Fibroblast of skin of back (primary cell): ENCODE results near the gene CZIB. TPM values are rescaled to one million over a fixed set of nuclear protein-coding genes. Genes with fewer than 3 reads are reported as not detected.

Experiments
- DNase-seq: peaks from one replicate; pipeline ENCODE4 v3.0.0-alpha.2; 2013
- polyA plus RNA-seq, 2 experiments: library from polyadenylated mRNA; unstranded; fragments of 120-200 nt; gene quantifications; one replicate each; pipeline ENCODE4 v1.2.1, GENCODE V29; 2013; ENCODE audit not compliant: insufficient read length in 2 of 2

Gene CZIB
- 39.7 TPM for polyA plus RNA-seq (2013, experiment 1 of 2; ENCODE audit: insufficient read length)
- 47.2 TPM for polyA plus RNA-seq (2013, experiment 2 of 2; ENCODE audit: insufficient read length)

- peak; percentile 91 for DNase-seq
Measured at GRCh38 chr1:53220171-53220961, at the start of gene CZIB. Gene CZIB, minus strand, starts transcription at chr1:53220634. Its CDS starts 59 bp downstream, at chr1:53220575.

GRCh38 chr1:53270107-53270506 is 49.7 kb upstream of the CZIB start:
- DNase-seq: no peak

DNA sequence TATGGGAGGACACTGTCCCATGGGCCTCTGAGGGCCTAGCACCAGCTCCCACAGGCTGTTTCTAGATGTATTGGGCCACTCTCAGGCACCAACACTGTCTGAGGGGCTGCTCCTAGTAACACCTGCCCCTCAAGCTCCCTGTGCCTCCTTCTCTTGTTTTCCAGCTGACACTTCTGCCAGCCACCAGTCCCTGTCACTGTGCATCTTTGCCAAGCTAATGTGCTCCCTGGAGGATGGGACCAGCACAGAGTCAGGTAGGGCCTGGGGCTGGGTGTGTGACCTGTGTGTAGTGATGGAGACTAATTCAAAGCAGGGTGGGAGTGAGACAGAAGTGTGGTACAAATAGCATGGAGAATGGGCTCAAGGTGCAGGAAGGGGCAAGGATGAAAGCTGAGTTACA is 47.3 kb upstream of the CZIB start:
- DNase-seq: no peak

DNA sequence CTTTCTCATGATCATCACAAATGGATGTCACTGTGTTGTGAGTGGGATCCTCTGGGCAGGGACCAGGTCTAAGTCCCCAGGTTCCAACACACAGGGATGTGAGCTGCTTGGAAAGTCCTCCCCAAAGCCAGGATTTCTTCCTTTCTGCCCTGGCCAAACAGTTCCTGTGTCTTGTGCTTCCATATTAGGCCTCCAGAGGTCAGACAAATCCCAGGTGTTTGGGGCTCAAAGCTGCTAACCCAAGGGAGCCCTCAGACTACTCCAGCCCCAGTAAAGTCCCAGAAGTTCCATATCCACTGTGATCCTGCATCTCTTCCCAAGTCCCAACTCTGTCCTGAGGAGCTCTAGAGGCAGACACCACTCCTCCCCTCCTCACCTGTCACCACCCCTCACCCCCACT is 45.6 kb upstream of the CZIB start:
- no peak for DNase-seq

DNA sequence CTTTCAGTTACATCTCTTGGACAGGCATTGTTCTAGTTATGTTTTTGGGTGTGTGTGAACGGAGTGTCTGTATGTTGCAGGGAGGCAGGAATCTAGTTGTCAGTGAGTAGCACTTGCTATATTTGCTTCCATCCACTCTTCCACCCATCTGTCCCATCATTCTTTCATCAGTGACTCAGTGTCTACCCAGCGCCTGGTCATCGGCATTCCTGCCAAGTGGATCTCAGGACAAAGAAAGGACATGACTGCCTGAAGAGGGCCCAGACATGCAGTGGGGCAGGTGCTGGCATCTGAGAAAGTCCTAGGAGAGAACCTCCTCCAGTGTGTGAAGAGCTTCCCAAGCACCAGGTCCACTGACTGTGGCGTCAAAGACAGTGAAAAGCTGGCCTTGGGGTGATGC is 45.1 kb upstream of the CZIB start:
- DNase-seq: no peak

GRCh38 chr1:53264048-53264447 is 43.6 kb upstream of the CZIB start:
- DNase-seq: no peak

DNA sequence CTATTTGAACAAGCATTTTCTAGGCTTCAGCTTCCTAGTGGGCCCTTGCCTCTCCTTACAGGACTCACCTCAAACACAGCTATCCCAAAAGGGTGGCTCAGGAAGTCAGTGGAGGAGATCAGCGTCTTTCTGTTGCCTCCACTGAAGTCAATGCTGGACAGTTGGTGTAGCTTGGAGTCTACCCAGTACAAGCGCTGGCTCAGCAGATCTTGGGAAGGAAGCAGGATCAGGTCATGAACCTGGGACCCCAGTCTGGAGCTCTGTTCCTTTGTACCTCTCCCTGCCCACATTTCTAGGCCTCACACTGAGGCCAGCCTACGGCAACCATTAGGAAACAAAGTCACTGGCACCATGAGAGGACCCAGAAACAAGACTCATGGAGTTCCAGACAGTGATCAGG is 41.6 kb upstream of the CZIB start:
- no peak for DNase-seq

DNA sequence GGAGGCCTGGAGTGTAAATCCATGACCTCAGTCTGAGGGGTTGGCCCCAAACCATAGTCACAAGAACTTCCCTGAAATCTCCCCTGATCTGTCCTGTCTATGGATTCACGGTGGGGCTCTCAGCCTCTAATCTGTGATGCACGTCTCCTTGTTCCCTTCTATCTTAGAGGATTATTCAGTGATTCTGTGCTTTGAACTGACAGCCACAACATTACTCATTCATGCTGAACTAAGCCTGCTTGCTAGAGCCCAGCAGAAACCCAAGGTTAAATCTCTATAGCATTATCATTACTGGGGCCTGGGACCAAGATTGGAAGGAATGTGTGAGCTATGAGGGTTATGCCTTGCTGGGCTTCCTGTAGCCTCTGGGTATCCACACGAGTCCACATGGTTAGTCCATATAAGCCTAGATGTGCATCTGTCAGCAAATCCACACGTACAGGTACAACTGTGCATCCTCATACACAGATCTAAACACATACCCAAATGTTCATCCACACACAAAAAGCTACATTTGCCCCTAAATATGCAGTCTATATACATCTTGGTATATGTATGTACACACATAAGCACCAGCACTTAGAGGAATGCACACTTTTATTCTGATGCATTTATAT is 40.3 kb upstream of the CZIB start:
- no peak for DNase-seq

- DNase-seq: no peak
Measured at GRCh38 chr1:53259932-53260331, 39.5 kb upstream of the CZIB start.

GRCh38 chr1:53258216-53258615 is 37.8 kb upstream of the CZIB start:
- no peak for DNase-seq

DNA sequence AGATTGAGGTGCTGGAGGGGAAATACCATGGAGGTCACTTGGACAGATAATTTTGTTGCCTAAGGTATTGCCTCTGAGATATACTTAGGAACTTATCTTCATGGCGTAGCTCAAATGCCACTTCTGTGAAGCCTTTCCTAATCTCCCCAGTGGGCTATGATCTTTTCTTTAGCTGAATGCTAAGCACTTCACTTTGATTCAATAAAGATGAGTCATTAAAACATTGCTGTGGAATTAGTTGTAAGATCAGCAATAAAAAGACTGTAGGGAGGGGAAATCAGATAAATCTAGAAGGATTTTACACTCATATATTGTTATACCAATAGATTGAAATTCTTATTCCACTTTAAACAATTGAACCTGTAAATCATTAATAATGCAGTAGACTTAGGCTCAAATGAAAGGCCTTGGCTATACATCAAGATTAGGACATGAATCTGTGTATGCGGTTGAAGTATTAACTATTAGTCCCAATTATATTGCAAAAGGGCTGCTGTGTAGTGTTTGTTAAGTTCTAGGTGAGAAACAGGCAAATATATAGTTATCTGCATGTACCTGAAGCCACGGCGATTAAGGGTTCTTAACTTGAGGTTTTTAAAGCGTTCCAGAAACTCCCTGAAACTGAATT is 37.1 kb upstream of the CZIB start:
- no peak for DNase-seq

DNA sequence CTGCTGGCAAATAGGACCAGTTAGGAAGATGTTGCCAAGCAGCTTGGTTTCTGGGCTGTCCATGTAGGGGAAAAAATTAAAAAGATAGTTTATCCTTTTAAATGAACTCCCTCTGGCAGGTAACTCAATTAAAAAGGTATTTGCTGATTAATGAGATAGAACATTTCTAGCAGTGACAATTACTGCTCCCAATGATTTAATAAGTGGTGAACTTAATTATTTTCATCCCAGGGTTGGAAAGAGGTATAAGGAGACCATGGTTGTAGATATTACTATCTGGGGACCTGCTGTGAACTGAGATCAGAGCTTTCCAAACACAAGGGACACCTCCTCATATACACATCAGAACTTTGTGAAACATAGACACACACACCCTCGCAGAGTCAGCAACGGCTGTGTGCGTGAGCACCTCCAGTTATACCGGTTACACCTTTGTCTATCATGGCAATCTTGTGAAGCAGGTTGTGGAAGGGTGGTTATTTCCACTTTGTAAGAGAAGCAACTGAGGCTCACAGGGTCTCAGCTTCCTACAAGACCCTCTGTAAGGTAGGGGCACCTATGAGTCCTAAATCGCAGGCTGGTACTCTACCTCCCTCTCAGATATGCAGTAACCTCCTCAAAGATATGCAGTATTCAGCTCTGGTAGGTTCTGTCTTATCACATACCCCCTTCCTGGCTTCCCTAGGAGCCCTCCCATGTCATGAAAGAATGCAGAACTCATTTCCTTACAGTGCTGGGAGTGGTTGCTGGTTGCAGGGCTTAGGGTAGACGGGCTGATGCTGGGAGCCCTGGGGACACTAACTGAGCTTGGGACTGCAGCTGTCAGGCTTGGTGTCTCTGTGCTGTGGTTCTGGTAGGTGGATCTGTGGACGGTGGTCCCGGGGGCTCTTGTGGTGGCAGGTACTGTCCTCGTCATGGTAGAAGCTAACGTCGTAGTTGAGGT is 36.3 kb upstream of the CZIB start:
- DNase-seq: no peak

DNA sequence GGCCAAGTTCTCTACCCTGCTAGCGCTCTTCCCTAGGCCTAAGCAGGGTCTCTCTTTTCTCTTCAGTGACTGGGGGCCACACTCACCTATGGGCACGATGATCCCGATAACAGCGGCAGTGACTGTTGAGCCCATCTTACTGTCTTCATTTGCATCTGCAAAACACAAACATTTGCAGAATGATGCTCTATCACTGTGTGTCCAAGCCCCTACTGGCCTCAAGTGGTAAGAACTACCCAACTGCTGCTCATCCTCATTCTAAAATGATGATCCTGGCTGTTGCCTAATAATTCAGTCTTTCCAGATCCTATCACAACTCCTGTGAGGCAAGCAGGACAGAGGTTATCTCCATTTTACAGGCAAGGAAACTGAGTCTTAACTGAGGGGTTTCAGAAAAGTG is 34.6 kb upstream of the CZIB start:
- DNase-seq: no peak

DNA sequence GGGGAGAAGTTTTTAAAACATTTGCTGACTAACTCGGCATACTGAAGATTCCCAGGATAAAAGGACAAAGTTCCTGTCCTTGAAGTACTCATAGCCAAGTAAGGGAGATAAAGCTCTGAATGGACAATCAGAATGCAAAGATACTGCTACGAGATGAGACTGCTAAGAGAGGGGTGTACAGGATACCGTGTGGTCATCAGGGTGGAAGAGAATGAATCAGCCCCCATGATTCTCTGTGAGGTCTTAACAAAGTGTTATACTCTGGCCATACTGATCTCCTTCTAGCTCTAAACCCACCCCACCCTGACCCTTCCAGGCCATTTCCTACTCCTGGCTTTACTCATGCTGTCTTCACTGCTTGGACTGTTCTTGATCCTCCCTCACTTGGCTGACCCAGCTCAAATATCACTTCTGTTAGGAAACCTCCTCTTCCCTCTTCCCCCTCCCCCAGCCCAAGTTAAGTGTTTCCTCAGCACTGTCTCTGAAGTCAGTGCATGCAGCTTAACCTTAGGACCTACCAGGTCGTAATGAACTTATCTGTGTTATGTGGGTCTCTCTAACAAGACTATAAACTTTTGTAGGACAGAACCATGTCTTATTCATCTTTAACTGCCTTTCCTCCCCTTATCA is 33.7 kb upstream of the CZIB start:
- peak; percentile 18 for DNase-seq

GRCh38 chr1:53250325-53250724 is 29.9 kb upstream of the CZIB start:
- DNase-seq: no peak

DNA sequence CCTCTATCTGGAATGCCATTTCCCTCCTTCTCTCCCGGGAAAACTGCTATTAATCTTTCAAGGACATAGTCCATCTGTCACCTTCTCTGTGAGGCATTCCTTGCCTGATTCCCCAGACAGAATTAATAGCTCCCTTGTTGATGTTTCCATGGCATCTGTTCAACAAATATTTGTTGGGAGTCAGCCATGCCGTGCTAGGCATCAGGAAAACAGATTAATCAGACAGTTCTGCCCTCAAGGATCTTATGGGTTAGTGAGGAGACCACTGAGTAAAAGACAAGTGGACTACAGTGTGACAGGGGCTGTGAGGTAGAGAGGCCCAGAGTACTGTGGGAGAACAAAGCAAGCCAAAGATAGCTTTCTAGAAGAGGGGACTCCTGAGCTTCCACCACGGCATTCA is 29.3 kb upstream of the CZIB start:
- DNase-seq: peak; percentile 18

GRCh38 chr1:53246261-53247134 is 26.1 kb upstream of the CZIB start:
- peak; percentile 96 for DNase-seq

DNA sequence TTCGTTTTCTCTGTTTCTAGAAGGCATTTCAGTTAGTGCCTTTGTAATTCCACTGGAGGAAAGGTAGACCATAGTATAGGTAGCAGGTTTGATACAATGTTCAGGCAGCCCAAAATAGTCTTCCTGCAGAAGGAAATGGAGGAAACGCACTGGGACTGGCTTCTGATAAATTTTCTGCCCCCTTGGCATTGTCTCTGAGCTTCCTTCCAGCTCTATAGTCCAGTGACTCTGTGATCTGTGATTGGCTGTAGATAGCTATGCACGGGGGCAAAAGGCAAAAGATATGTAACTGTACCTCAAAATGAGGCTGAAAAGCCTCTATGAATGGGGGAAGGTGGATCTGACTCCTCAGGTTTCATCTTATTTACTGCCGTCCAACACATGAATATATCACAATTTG is 23.7 kb upstream of the CZIB start:
- DNase-seq: no peak

DNA sequence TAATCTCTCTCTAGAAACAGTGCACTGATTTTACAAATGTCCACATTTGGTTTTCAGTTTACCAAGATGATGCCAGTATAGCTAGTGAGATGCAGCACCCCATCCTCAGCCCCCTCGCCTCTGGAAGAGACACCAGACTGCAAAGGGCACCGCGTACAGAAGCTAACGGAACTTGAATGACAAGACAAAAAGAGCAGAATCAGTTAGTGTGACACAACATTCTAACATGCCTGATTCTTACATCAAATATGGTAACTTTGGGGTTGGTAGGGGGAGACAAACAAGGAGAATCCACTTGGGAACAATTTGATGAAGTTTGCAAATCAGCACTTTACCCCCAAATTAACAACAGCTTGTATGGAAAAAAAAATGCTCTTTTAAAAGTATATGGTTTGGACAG is 21.9 kb upstream of the CZIB start:
- DNase-seq: no peak

GRCh38 chr1:53241828-53242227 is 21.4 kb upstream of the CZIB start:
- no peak for DNase-seq
